GM13977 (cell line): ENCODE results near the gene CRYGN.
A peak's percentile ranks its signal among the peaks of the same experiment; 100 is the strongest.

ENCODE experiments used
- DNase-seq: peaks from one replicate; pipeline ENCODE4 v3.0.0; 2012; ENCODE audit warnings: low spot score
- in situ Hi-C: fragments of 300-500 bp; cut with MboI; formaldehyde crosslinking; loops from one replicate; pipeline ENCODE4 v1.12.0; 2022; ENCODE audit warnings: low sequenced_read_pairs, low pct_unique_long_range_greater_than_20kb, mixed read lengths, inconsistent platforms; ENCODE audit not compliant: unreplicated experiment
- TF ChIP-seq, protein P1 (sequence below): IDR thresholded peaks from 2 replicates; pipeline ENCODE4 v1.5.1; 2012; ENCODE audit warnings: mild to moderate bottlenecking, control low read depth; ENCODE audit not compliant: insufficient read depth; ENCODE audit errors: extremely low read depth, missing control alignments

The CRYGN gene

GRCh38 chr7:151402029-151402835, 37.7 kb downstream of the CRYGN start:
- no peak for DNase-seq
- in situ Hi-C loops, result no loop called here
- TF ChIP-seq, protein P1, sequence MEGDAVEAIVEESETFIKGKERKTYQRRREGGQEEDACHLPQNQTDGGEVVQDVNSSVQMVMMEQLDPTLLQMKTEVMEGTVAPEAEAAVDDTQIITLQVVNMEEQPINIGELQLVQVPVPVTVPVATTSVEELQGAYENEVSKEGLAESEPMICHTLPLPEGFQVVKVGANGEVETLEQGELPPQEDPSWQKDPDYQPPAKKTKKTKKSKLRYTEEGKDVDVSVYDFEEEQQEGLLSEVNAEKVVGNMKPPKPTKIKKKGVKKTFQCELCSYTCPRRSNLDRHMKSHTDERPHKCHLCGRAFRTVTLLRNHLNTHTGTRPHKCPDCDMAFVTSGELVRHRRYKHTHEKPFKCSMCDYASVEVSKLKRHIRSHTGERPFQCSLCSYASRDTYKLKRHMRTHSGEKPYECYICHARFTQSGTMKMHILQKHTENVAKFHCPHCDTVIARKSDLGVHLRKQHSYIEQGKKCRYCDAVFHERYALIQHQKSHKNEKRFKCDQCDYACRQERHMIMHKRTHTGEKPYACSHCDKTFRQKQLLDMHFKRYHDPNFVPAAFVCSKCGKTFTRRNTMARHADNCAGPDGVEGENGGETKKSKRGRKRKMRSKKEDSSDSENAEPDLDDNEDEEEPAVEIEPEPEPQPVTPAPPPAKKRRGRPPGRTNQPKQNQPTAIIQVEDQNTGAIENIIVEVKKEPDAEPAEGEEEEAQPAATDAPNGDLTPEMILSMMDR, result no peak

GRCh38 chr7:151400626-151401315, 39.2 kb downstream of the CRYGN start:
- TF ChIP-seq, protein P1, result no peak
- in situ Hi-C loops, result no loop called here
- DNase-seq, result peak; percentile 79

GRCh38 chr7:151399906-151400305, 40.0 kb downstream of the CRYGN start:
- DNase-seq, result no peak
- in situ Hi-C loops, result no loop called here
- TF ChIP-seq, protein P1, result no peak

DNA sequence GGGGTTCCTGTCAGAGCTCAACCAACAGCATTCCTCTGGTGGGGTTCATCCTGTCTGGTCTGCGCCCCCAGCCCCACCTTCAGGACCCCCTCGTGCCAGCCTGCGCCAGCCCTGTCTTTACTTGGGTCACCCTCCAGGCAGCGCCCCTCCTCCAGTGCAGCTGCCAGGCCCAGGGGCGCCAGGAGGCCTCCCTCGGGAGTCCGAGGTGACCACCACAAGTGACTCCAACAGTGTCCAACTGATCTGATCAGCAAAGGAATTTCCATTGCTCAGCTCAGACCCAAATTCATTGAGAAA, 40.7 kb downstream of the CRYGN start:
- TF ChIP-seq, protein P1, result no peak
- DNase-seq, result no peak
- in situ Hi-C loops, result no loop called here

DNA sequence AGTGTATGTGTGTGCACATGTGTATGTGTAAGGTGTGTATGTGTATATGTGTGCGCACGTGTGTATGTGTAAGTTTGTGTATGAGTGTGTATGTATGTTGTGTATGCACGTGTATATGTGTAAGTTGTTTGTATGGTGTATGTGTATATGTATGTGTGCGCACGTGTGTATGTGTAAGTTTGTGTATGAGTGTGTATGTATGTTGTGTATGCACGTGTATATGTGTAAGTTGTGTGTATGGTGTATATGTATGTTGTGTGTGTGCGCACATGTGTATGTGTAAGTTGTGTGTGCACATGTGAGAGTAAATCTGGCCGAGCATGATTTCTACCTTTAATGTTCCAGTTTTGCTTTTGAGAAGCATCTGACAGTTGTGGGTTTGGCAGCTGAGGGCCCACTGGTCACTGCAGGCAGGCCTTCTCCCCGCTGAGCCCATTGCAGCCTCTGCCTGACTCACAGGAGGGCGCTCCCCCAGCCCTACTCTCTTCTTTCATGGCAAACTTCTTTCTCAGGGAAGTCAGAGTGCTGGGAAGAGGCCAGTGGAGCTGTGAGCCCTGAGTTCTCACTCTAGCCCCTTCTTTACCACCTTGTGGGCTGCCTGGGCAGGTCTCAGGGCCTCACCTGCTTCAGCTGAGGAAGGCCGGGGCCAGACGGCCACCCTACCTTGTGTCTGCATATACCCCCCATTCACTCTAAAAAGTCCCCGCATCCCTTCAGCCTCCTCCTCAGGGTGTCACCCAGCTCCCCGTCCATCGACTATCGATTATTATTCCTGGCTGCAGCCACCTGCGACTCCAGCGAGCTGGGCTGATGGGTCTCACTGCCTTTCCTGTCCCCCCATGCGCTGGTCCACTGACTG, 41.3 kb downstream of the CRYGN start:
- TF ChIP-seq, protein P1, result no peak
- in situ Hi-C loops, result no loop called here
- no peak for DNase-seq

DNA sequence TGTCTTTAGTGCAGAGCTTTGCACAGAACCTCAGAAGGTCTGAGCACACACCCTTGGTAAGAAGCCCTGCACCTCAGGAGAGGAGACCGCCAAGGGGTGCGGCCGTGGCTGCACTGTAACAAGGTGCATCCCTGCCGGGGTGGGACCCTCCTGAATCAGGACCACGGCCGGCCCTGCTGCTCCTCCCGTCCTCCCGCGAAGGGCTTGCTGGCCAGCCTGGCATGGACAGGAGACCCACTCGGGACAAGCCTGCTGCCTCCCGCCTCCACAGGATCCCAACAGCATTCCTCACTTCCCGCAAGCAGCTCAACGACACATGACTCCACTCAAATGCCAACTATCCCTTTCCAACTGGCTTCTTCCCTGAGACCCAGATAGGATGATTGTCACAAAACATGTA, 42.9 kb downstream of the CRYGN start:
- in situ Hi-C loops, result no loop called here
- TF ChIP-seq, protein P1, result no peak
- no peak for DNase-seq
